ENCODE results near the gene LCE3A. TPM values are rescaled to one million over a fixed set of nuclear protein-coding genes. Genes with fewer than 3 reads are reported as not detected.

Gene LCE3A
- total RNA-seq, 4 donors from 2014 or later = not detected

DNA sequence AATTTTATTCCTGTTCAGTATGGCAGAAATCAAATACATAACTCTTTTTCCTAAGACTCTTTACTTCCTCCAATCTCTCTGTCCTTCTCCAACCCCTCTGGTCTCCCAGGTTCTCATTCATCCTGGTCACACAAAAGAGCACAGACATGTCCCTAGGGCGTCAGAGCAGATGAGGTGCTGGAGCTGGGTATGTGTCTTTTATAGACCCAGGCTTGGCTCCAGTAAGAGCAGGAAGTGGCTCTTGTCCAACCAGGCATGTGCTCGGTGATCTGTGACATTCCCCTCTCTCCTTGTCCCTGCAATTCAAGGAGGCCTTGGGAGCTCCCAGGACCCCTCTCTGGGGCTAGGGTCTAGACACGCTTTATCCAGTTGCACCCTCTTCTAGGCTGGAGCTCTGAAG, 22.2 kb upstream of the LCE3A start:
- ATAC-seq (no peak), DNase-seq (no peak)
- no peaks in the 10 kb centered on the region for H3K9me3 ChIP-seq
- in situ Hi-C loops (cut with MboI; ENCODE audit: low sequenced_read_pairs in 4 of 4) (no loop called here), intact Hi-C loops (cut with DNase I; ENCODE audit: low total_unique reads) (no loop called here)
- no peaks in the 10 kb centered on the region for H3K27me3 ChIP-seq
- no peaks in the 10 kb centered on the region for H3K4me1 ChIP-seq
- no peak for TF ChIP-seq POLR2A (IDR thresholded peaks at IDR 0.05)
- TF ChIP-seq, protein P1, sequence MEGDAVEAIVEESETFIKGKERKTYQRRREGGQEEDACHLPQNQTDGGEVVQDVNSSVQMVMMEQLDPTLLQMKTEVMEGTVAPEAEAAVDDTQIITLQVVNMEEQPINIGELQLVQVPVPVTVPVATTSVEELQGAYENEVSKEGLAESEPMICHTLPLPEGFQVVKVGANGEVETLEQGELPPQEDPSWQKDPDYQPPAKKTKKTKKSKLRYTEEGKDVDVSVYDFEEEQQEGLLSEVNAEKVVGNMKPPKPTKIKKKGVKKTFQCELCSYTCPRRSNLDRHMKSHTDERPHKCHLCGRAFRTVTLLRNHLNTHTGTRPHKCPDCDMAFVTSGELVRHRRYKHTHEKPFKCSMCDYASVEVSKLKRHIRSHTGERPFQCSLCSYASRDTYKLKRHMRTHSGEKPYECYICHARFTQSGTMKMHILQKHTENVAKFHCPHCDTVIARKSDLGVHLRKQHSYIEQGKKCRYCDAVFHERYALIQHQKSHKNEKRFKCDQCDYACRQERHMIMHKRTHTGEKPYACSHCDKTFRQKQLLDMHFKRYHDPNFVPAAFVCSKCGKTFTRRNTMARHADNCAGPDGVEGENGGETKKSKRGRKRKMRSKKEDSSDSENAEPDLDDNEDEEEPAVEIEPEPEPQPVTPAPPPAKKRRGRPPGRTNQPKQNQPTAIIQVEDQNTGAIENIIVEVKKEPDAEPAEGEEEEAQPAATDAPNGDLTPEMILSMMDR (IDR thresholded peaks at IDR 0.05 in 4 of 5, conservative IDR thresholded peaks at IDR 0.05 in 1 of 5) = no peak
- no peaks in the 10 kb centered on the region for H3K36me3 ChIP-seq
- H3K27ac ChIP-seq = no peak overlapping the region
- no peak overlapping the region for H3K4me3 ChIP-seq

DNA sequence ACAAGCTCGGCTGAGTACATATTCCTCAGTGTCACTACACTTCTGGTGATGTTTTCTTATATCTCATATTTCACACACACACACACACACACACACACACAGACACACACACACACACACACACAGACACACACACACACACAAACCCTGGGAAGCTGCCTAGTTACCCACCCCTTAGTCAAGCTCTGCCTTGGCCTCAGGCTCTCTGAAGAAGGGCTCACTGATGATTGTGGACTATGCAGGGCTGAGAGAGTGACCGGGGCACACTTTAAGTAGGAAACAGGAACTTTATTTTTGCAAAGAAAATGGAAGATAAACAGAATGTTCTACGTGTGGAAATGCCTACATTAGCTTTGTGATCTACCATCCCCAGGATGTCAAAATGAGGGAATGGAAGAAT, 21.0 kb upstream of the LCE3A start:
- no peaks in the 10 kb centered on the region for H3K4me1 ChIP-seq
- ATAC-seq = no peak
- intact Hi-C loops (cut with DNase I; ENCODE audit: low total_unique reads) (no loop called here), in situ Hi-C loops (cut with MboI; ENCODE audit: low sequenced_read_pairs in 4 of 4) (no loop called here)
- TF ChIP-seq, protein P1 (IDR thresholded peaks at IDR 0.05 in 4 of 5, conservative IDR thresholded peaks at IDR 0.05 in 1 of 5) = no peak
- TF ChIP-seq POLR2A (IDR thresholded peaks at IDR 0.05) = no peak
- H3K9me3 ChIP-seq = no peaks in the 10 kb centered on the region
- no peak for DNase-seq
- no peak overlapping the region for H3K27ac ChIP-seq
- no peak overlapping the region for H3K4me3 ChIP-seq
- H3K36me3 ChIP-seq = no peaks in the 10 kb centered on the region
- no peaks in the 10 kb centered on the region for H3K27me3 ChIP-seq

DNA sequence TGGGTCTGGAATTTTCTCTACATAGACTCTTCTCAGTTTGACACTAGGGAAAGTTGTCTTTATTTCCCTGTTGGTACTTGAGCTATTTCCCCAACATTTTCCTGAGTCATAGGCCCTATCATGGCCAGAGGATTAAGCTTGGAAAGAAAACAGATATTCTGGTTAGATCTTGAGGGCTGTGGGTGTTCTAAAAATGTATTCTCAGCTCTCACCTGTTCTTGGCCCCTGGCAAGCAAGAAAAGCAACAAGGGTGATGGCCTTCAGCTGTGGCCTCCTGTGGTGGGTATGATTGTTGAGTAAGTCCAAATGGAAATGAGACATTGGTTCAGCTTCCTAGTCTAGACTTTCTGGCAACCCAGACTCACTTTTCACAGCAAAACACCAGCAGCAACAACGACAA, 17.4 kb upstream of the LCE3A start:
- no peak overlapping the region for H3K27ac ChIP-seq
- H3K4me3 ChIP-seq = no peak overlapping the region
- no peak for ATAC-seq
- H3K4me1 ChIP-seq = no peaks in the 10 kb centered on the region
- TF ChIP-seq, protein P1 (IDR thresholded peaks at IDR 0.05 in 4 of 5, conservative IDR thresholded peaks at IDR 0.05 in 1 of 5) = no peak
- no peak for TF ChIP-seq POLR2A (IDR thresholded peaks at IDR 0.05)
- no peaks in the 10 kb centered on the region for H3K27me3 ChIP-seq
- intact Hi-C loops (cut with DNase I; ENCODE audit: low total_unique reads) (no loop called here), in situ Hi-C loops (cut with MboI; ENCODE audit: low sequenced_read_pairs in 4 of 4) (no loop called here)
- no peaks in the 10 kb centered on the region for H3K36me3 ChIP-seq
- DNase-seq = no peak
- H3K9me3 ChIP-seq = no peaks in the 10 kb centered on the region

DNA sequence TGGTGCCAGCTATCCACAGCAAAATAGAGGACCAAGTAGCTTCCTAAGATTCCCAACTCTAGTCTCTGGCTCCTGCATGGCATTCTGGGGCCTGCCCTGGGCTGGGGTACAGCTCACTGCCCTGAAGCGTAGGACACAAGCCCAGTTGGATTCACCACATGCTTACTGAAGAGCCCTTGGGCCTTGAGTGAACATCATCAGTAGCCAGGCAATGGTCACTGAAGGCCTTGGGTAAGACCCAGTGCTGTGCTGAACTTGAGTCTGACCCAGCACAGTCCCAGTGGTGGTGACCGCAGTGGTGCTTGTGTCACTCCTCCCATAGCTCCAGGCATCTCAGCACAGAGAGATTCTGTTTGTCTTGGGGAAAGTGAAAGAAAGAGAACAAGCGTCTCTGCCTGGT, 7.7 kb upstream of the LCE3A start:
- DNase-seq = no peak
- ATAC-seq = no peak
- Histone ChIP-seq H3K4me1 (no peaks in the 10 kb centered on the region), H3K27ac (no peak overlapping the region), H3K27me3 (no peaks in the 10 kb centered on the region), H3K36me3 (no peaks in the 10 kb centered on the region), H3K4me3 (no peak overlapping the region), H3K9me3 (no peaks in the 10 kb centered on the region)
- TF ChIP-seq POLR2A (IDR thresholded peaks at IDR 0.05) = no peak
- in situ Hi-C loops (cut with MboI; ENCODE audit: low sequenced_read_pairs in 4 of 4) (no loop called here), intact Hi-C loops (cut with DNase I; ENCODE audit: low total_unique reads) (no loop called here)

DNA sequence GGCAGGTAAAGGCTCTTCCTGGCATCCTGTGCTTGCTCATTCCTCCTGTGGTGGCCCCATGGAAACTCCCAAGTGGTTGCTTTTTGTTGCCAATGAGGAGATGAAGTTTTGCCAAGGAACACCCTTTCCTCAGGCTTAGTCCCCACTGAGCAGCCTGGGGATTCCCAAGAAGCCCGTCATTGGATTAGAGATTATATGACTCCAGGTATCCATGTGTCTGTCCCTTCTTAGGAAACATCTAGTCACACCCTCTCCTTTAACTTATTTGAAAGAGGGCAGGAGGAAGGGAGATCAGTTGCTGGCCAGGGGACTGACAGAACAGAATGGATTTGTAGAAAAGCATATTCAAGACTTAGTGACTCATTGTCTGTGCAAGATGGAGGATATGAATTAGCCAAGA, 3.8 kb upstream of the LCE3A start:
- H3K27me3 ChIP-seq = no peaks in the 10 kb centered on the region
- no peak overlapping the region for H3K4me3 ChIP-seq
- H3K9me3 ChIP-seq = no peaks in the 10 kb centered on the region
- no peak overlapping the region for H3K27ac ChIP-seq
- TF ChIP-seq POLR2A (IDR thresholded peaks at IDR 0.05) = no peak
- TF ChIP-seq, protein P1 (IDR thresholded peaks at IDR 0.05 in 4 of 5, conservative IDR thresholded peaks at IDR 0.05 in 1 of 5) = no peak
- in situ Hi-C loops (cut with MboI; ENCODE audit: low sequenced_read_pairs in 4 of 4) = loop anchor here in 1 of 4 donors (10.0 kb wide), 1 partner anchor 52 kb away; no protein-coding TSS in a partner anchor
- H3K4me1 ChIP-seq = no peaks in the 10 kb centered on the region
- intact Hi-C loops (cut with DNase I; ENCODE audit: low total_unique reads) = no loop called here
- no peaks in the 10 kb centered on the region for H3K36me3 ChIP-seq
- no peak for ATAC-seq
- no peak for DNase-seq
